Measurements from ENCODE around the gene SLC8A1.
A peak's percentile ranks its signal among the peaks of the same experiment; 100 is the strongest.

Gene SLC8A1

GRCh38 chr2:40404517-40404916 lies 47.4 kb downstream of the SLC8A1 start:
- peak; percentile 21 for DNase-seq (ENCODE audit: low read depth)

DNA sequence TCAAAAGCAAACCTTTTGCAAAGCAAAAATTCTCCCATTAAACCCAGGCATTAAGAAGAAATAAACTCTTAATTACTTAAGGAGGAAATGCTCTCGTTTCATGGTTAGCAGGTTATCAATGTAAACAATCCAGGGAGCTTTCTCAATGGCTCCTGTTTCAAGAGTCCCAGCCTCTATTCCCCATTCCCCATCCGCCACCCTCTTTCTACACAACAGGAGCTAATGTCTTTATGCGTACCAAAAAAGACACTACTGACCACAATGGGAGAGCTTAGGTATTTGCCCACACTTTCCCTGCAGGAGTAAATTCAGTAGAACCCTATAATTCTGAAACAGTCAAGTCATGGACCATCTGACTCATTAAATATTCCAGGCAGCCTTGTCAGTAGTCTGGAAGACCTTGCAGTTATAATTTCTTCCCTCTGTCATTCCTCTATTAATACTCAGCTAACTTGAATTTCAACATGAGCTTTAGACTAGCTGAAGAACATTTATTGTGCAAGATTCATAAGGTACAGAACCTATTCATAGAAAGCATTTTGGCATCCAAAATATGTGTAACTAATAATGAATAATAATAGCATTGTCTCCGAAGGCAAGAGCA lies 48.6 kb downstream of the SLC8A1 start:
- DNase-seq (ENCODE audit: low read depth), result no peak
- TF ChIP-seq CTCF (IDR thresholded peaks at IDR 0.05; ENCODE audit: insufficient read depth, low read depth, low read length, missing control alignments), result no peak
- H3K4me3 ChIP-seq (ENCODE audit: low read depth, low read length), result no peak overlapping the region

More at GRCh38 chr2:40404517-40404916, 47.4 kb downstream of the SLC8A1 start:
- no peak for TF ChIP-seq CTCF (IDR thresholded peaks at IDR 0.05; ENCODE audit: insufficient read depth, low read depth, low read length, missing control alignments)
- H3K4me3 ChIP-seq (ENCODE audit: low read depth, low read length), result peak overlapping the region; percentile 10; the same call in 1 of the 2 replicates

- DNase-seq (ENCODE audit: low read depth), result peak; percentile 7
- H3K4me3 ChIP-seq (ENCODE audit: low read depth, low read length), result no peak overlapping the region
- no peak for TF ChIP-seq CTCF (IDR thresholded peaks at IDR 0.05; ENCODE audit: insufficient read depth, low read depth, low read length, missing control alignments)
Measured at GRCh38 chr2:40401896-40402295, 50.0 kb downstream of the SLC8A1 start.

DNA sequence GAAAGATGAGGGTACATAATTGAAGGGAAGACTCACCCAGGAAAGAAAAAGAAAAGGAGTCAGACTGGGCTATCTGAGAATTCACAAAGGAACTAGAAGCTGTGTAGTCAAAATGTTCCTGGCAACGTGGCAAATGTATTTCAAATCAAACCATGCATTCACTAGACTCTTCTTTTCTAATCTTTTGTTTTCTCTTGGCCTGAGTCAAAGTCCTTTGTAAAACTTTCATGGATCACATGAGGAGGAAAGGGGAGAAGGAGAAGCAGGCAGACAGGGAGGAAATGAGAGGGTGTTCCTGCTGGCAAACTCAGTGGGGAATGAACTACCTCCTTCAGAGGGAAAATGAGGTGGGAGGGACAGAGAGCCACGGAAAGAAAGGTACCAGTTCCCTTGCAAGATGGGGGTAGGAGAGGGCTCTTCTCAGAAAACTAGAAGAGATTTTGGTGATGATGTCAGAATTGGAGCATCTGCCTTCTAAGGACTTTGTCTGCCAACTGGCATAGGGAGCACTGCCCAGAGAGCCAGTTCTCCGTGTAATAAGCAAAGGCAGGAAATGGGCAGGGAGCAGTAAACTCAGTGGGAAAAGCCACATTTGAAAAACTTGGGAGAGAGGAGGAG lies 51.4 kb downstream of the SLC8A1 start:
- DNase-seq (ENCODE audit: low read depth), result no peak
- no peak overlapping the region for H3K4me3 ChIP-seq (ENCODE audit: low read depth, low read length)
- no peak for TF ChIP-seq CTCF (IDR thresholded peaks at IDR 0.05; ENCODE audit: insufficient read depth, low read depth, low read length, missing control alignments)

DNA sequence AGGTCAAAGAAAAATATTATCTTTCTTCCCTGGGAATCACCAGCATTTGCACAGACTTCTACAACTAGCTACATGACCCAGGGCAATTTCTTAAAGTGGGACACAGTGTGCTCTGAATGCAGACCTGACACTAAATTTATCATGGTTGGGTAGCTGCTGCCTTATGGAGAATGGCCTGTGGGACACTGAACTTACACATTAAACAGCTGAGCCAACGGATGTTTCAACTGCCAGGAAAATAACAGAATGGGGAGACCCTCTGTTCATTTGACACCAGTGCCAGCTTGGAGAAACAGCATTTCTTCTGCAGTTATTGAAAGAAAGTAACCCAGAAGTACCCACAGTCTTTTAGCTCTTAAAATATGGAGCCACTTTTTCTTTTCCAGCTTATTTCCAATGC lies 54.1 kb downstream of the SLC8A1 start:
- no peak for TF ChIP-seq CTCF (IDR thresholded peaks at IDR 0.05; ENCODE audit: insufficient read depth, low read depth, low read length, missing control alignments)
- DNase-seq (ENCODE audit: low read depth), result no peak
- no peak overlapping the region for H3K4me3 ChIP-seq (ENCODE audit: low read depth, low read length)

DNA sequence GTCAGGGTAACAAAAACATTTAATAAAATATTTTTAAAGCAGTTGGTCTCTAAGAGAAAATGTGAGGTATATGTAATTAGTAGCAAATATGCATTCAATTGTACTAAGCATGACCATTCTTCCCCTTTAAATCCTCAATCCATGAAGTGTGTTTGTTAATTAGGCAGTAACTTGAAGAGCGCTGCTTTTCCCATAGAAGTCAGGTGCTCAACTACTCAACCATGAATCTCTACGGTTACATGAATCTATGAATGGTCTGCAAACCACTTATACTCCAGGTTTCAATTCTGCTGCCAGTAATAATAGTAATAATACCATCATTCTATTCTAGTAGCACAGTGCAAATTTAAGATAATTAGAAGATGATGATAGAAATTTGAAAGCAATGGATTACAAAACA lies 55.8 kb downstream of the SLC8A1 start:
- H3K4me3 ChIP-seq (ENCODE audit: low read depth, low read length), result no peak overlapping the region
- TF ChIP-seq CTCF (IDR thresholded peaks at IDR 0.05; ENCODE audit: insufficient read depth, low read depth, low read length, missing control alignments), result no peak
- DNase-seq (ENCODE audit: low read depth), result no peak
